HEK293 (cell line): Measurements from ENCODE around the gene EPG5.

ENCODE experiments used
- BCL11A ChIP-seq: fragments of 450-650 bp; formaldehyde crosslinking; IDR thresholded peaks from 2 replicates; pipeline ENCODE4 v1.5.1; 2016; ENCODE audit warnings: low read depth, missing biosample characterization, missing genetic modification characterization
- MEIS1 ChIP-seq: sonication (generic); formaldehyde crosslinking; IDR thresholded peaks from 2 replicates; pipeline ENCODE4 v1.8.1; 2022; ENCODE audit warnings: missing genetic modification reagents, mild to moderate bottlenecking, borderline replicate concordance
- PRDM1 ChIP-seq: fragments of 450-650 bp; formaldehyde crosslinking; IDR thresholded peaks from 2 replicates; pipeline ENCODE4; 2016; ENCODE audit warnings: missing biosample characterization, missing genetic modification characterization
- SCRT1 ChIP-seq: fragments of 450-650 bp; formaldehyde crosslinking; IDR thresholded peaks from 2 replicates; pipeline ENCODE4 v1.5.1; 2016; ENCODE audit warnings: missing biosample characterization, missing genetic modification characterization, borderline replicate concordance
- ZFP3 ChIP-seq: fragments of 450-650 bp; formaldehyde crosslinking; IDR thresholded peaks from 2 replicates; pipeline ENCODE4 v1.5.1; 2016; ENCODE audit warnings: low read depth, missing biosample characterization, missing genetic modification characterization
- ZNF24 ChIP-seq: fragments of 450-650 bp; formaldehyde crosslinking; IDR thresholded peaks from 2 replicates; pipeline ENCODE4 v1.5.1; 2016; ENCODE audit warnings: missing biosample characterization, missing genetic modification characterization
- ZNF350 ChIP-seq: fragments of 450-650 bp; formaldehyde crosslinking; IDR thresholded peaks from 2 replicates; pipeline ENCODE4 v1.5.0; 2017; ENCODE audit warnings: missing biosample characterization, mild to moderate bottlenecking, missing genetic modification characterization
- ZSCAN23 ChIP-seq: fragments of 450-650 bp; formaldehyde crosslinking; IDR thresholded peaks from 2 replicates; pipeline ENCODE4 v1.5.1; 2016; ENCODE audit warnings: missing biosample characterization, missing genetic modification characterization
- TF ChIP-seq, protein P1 (sequence below): fragments of 450-650 bp; formaldehyde crosslinking; IDR thresholded peaks from 2 replicates; pipeline ENCODE4 v1.5.1; 2016; ENCODE audit warnings: missing biosample characterization, missing genetic modification characterization
- TF ChIP-seq, protein P2 (sequence below): fragments of 450-650 bp; formaldehyde crosslinking; IDR thresholded peaks from 2 replicates; pipeline ENCODE4 v1.5.1; 2016; ENCODE audit warnings: missing biosample characterization, missing genetic modification characterization
- TF ChIP-seq, protein P3 (sequence below): fragments of 450-650 bp; formaldehyde crosslinking; IDR thresholded peaks from 2 replicates; pipeline ENCODE4 v1.5.1; 2016; ENCODE audit warnings: missing biosample characterization, missing genetic modification characterization
- TF ChIP-seq, protein P4 (sequence below): fragments of 450-650 bp; formaldehyde crosslinking; conservative IDR thresholded peaks from 2 replicates; pipeline ENCODE4 v1.5.1; 2016; ENCODE audit warnings: low read depth, missing biosample characterization, missing genetic modification characterization

DNA sequence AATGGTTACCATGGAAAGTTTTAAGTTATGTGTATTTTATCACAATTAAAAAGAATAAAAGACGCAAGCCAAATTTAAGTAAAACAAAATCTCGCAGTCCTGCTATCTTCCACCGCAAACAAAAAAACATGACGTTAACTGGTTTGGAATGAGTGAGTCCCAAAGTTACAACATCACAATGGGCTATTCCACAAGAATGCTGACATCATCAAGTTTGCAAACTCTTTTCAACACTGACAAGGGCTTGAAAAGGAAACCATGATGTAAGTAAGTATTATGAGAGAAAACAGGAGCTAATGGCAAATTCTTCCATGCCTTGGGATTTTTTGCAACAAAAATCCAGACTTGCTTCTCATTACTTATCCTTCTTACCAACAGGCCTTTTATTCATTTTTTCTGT, 110.6 kb downstream of the EPG5 start:
- TF ChIP-seq ZNF350 (tag by site-specific recombination) (no peak), MEIS1 (no peak), ZNF24 (tag by site-specific recombination) (no peak), ZFP3 (tag by site-specific recombination) (no peak), SCRT1 (tag by site-specific recombination) (no peak), BCL11A (no peak), ZSCAN23 (tag by site-specific recombination) (no peak), PRDM1 (tag by site-specific recombination) (no peak)
- TF ChIP-seq, protein P1, sequence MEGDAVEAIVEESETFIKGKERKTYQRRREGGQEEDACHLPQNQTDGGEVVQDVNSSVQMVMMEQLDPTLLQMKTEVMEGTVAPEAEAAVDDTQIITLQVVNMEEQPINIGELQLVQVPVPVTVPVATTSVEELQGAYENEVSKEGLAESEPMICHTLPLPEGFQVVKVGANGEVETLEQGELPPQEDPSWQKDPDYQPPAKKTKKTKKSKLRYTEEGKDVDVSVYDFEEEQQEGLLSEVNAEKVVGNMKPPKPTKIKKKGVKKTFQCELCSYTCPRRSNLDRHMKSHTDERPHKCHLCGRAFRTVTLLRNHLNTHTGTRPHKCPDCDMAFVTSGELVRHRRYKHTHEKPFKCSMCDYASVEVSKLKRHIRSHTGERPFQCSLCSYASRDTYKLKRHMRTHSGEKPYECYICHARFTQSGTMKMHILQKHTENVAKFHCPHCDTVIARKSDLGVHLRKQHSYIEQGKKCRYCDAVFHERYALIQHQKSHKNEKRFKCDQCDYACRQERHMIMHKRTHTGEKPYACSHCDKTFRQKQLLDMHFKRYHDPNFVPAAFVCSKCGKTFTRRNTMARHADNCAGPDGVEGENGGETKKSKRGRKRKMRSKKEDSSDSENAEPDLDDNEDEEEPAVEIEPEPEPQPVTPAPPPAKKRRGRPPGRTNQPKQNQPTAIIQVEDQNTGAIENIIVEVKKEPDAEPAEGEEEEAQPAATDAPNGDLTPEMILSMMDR (tag by site-specific recombination), result no peak
- TF ChIP-seq, protein P2, sequence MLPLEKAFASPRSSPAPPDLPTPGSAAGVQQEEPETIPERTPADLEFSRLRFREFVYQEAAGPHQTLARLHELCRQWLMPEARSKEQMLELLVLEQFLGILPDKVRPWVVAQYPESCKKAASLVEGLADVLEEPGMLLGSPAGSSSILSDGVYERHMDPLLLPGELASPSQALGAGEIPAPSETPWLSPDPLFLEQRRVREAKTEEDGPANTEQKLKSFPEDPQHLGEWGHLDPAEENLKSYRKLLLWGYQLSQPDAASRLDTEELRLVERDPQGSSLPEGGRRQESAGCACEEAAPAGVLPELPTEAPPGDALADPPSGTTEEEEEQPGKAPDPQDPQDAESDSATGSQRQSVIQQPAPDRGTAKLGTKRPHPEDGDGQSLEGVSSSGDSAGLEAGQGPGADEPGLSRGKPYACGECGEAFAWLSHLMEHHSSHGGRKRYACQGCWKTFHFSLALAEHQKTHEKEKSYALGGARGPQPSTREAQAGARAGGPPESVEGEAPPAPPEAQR (tag by site-specific recombination), result no peak
- TF ChIP-seq, protein P3, sequence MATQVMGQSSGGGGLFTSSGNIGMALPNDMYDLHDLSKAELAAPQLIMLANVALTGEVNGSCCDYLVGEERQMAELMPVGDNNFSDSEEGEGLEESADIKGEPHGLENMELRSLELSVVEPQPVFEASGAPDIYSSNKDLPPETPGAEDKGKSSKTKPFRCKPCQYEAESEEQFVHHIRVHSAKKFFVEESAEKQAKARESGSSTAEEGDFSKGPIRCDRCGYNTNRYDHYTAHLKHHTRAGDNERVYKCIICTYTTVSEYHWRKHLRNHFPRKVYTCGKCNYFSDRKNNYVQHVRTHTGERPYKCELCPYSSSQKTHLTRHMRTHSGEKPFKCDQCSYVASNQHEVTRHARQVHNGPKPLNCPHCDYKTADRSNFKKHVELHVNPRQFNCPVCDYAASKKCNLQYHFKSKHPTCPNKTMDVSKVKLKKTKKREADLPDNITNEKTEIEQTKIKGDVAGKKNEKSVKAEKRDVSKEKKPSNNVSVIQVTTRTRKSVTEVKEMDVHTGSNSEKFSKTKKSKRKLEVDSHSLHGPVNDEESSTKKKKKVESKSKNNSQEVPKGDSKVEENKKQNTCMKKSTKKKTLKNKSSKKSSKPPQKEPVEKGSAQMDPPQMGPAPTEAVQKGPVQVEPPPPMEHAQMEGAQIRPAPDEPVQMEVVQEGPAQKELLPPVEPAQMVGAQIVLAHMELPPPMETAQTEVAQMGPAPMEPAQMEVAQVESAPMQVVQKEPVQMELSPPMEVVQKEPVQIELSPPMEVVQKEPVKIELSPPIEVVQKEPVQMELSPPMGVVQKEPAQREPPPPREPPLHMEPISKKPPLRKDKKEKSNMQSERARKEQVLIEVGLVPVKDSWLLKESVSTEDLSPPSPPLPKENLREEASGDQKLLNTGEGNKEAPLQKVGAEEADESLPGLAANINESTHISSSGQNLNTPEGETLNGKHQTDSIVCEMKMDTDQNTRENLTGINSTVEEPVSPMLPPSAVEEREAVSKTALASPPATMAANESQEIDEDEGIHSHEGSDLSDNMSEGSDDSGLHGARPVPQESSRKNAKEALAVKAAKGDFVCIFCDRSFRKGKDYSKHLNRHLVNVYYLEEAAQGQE (tag by site-specific recombination), result no peak
- TF ChIP-seq, protein P4, sequence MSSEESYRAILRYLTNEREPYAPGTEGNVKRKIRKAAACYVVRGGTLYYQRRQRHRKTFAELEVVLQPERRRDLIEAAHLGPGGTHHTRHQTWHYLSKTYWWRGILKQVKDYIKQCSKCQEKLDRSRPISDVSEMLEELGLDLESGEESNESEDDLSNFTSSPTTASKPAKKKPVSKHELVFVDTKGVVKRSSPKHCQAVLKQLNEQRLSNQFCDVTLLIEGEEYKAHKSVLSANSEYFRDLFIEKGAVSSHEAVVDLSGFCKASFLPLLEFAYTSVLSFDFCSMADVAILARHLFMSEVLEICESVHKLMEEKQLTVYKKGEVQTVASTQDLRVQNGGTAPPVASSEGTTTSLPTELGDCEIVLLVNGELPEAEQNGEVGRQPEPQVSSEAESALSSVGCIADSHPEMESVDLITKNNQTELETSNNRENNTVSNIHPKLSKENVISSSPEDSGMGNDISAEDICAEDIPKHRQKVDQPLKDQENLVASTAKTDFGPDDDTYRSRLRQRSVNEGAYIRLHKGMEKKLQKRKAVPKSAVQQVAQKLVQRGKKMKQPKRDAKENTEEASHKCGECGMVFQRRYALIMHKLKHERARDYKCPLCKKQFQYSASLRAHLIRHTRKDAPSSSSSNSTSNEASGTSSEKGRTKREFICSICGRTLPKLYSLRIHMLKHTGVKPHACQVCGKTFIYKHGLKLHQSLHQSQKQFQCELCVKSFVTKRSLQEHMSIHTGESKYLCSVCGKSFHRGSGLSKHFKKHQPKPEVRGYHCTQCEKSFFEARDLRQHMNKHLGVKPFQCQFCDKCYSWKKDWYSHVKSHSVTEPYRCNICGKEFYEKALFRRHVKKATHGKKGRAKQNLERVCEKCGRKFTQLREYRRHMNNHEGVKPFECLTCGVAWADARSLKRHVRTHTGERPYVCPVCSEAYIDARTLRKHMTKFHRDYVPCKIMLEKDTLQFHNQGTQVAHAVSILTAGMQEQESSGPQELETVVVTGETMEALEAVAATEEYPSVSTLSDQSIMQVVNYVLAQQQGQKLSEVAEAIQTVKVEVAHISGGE (tag by site-specific recombination), result no peak
